WTC11 (cell line): ENCODE results near the gene KPTN. TPM values are rescaled to one million over a fixed set of nuclear protein-coding genes. Genes with fewer than 3 reads are reported as not detected.
A peak's percentile ranks its signal among the peaks of the same experiment; 100 is the strongest.

Experiments
- ATAC-seq: fragments of 200-7000 bp; cut with Tn5 transposase; 2 replicates; pipeline ENCODE4 v1.10.0; 2021; ENCODE audit warnings: mild to moderate bottlenecking, moderate library complexity
- CTCF ChIA-PET: fragments of 300-600 bp; sonication (Branson Sonifier 250); formaldehyde crosslinking; loops from one replicate; lab custom pipeline; 2021; ENCODE audit warnings: antibody characterized with exemption; lab: Charles Lee
- POLR2A ChIA-PET: fragments of 350-600 bp; sonication (Branson Sonifier 250); formaldehyde crosslinking; loops from one replicate; lab custom pipeline; 2021; ENCODE audit warnings: antibody characterized with exemption; lab: Charles Lee
- DNase-seq: peaks from one replicate; pipeline ENCODE4 v3.0.0; 2021; ENCODE audit warnings: low spot score
- H3K27ac Mint-ChIP-seq: 2 replicates; pipeline ENCODE4 v1.8.0; 2021; ENCODE audit warnings: mixed read lengths
- H3K27me3 Mint-ChIP-seq: 2 replicates; pipeline ENCODE4 v1.8.0; 2021; ENCODE audit warnings: low read depth, mild to moderate bottlenecking, moderate library complexity, mixed read lengths
- H3K36me3 Mint-ChIP-seq: 2 replicates; pipeline ENCODE4 v1.8.0; 2021; ENCODE audit warnings: mixed read lengths
- H3K4me1 Mint-ChIP-seq: 2 replicates; pipeline ENCODE4 v1.8.0; 2022; ENCODE audit warnings: mixed read lengths
- H3K4me3 Mint-ChIP-seq: 2 replicates; pipeline ENCODE4 v1.8.0; 2021; ENCODE audit warnings: mild to moderate bottlenecking, moderate library complexity, mixed read lengths
- H3K9me3 Mint-ChIP-seq: 2 replicates; pipeline ENCODE4 v1.8.0; 2021; ENCODE audit warnings: mixed read lengths
- ETV6 ChIP-seq: sonication (generic); formaldehyde crosslinking; IDR thresholded peaks from 2 replicates; pipeline ENCODE4 v1.8.1; 2022; ENCODE audit warnings: mild to moderate bottlenecking, missing genetic modification reagents
- GTF2I ChIP-seq: fragments of 250-450 bp; sonication (Bioruptor Pico); conservative IDR thresholded peaks from 2 replicates; pipeline ENCODE4 v1.4.0; 2021; ENCODE audit warnings: mild to moderate bottlenecking
- JUN ChIP-seq: sonication (generic); formaldehyde crosslinking; IDR thresholded peaks from 2 replicates; pipeline ENCODE4 v1.8.0; 2023; ENCODE audit warnings: mild to moderate bottlenecking, missing genetic modification reagents
- MXD4 ChIP-seq: fragments of 250-450 bp; sonication (Bioruptor Pico); IDR thresholded peaks from 2 replicates; pipeline ENCODE4 v1.8.0; 2021; ENCODE audit warnings: mild to moderate bottlenecking, moderate library complexity, borderline replicate concordance
- MYBL2 ChIP-seq: sonication (generic); formaldehyde crosslinking; IDR thresholded peaks from 2 replicates; pipeline ENCODE4 v1.8.1; 2023; ENCODE audit warnings: mild to moderate bottlenecking, moderate library complexity, missing genetic modification reagents
- NFYB ChIP-seq: sonication (generic); formaldehyde crosslinking; conservative IDR thresholded peaks from 2 replicates; pipeline ENCODE4 v1.8.0; 2022; ENCODE audit warnings: low read depth, missing genetic modification reagents
- TCF7 ChIP-seq: sonication (generic); formaldehyde crosslinking; IDR thresholded peaks from 2 replicates; pipeline ENCODE4 v1.8.0; 2022; ENCODE audit warnings: mild to moderate bottlenecking, low read depth, missing genetic modification reagents, moderate library complexity
- TEAD1 ChIP-seq: sonication (generic); formaldehyde crosslinking; IDR thresholded peaks from 2 replicates; pipeline ENCODE4 v1.8.0; 2022; ENCODE audit warnings: mild to moderate bottlenecking, missing genetic modification reagents
- ZNF219 ChIP-seq: sonication (generic); formaldehyde crosslinking; IDR thresholded peaks from 2 replicates; pipeline ENCODE4 v1.8.0; 2023; ENCODE audit warnings: missing genetic modification reagents, mild to moderate bottlenecking, borderline replicate concordance
- ZNF232 ChIP-seq: sonication (generic); formaldehyde crosslinking; IDR thresholded peaks from 2 replicates; pipeline ENCODE4 v1.8.0; 2022; ENCODE audit warnings: mild to moderate bottlenecking, missing genetic modification reagents
- ZNF263 ChIP-seq: sonication (generic); formaldehyde crosslinking; IDR thresholded peaks from 2 replicates; pipeline ENCODE4 v1.8.1; 2022; ENCODE audit warnings: low read depth, mild to moderate bottlenecking, moderate library complexity, missing genetic modification reagents
- ZNF416 ChIP-seq: fragments of 250-450 bp; sonication (Bioruptor Pico); IDR thresholded peaks from 2 replicates; pipeline ENCODE4 v1.9.0; 2021; ENCODE audit warnings: mild to moderate bottlenecking, inconsistent platforms
- ZNF671 ChIP-seq: fragments of 250-450 bp; sonication (Bioruptor Pico); IDR thresholded peaks from 2 replicates; pipeline ENCODE4 v1.8.0; 2021; ENCODE audit warnings: mild to moderate bottlenecking
- total RNA-seq: library from RNA; stranded (reverse); gene quantifications from 3 replicates; pipeline ENCODE4 v1.2.3, GENCODE V29; 2021
- TF ChIP-seq, protein P1 (sequence below): fragments of 250-450 bp; sonication (Bioruptor Pico); IDR thresholded peaks from 2 replicates; pipeline ENCODE4 v2.1.2; 2022; ENCODE audit warnings: mild to moderate bottlenecking, moderate library complexity
- TF ChIP-seq, protein P2 (sequence below): sonication (generic); formaldehyde crosslinking; IDR thresholded peaks from 2 replicates; pipeline ENCODE4 v1.8.0; 2023; ENCODE audit warnings: missing genetic modification reagents
- TF ChIP-seq, protein P3 (sequence below): fragments of 250-450 bp; sonication (Bioruptor Pico); IDR thresholded peaks from 2 replicates; pipeline ENCODE4 v1.8.0; 2021; ENCODE audit warnings: mild to moderate bottlenecking
- TF ChIP-seq, protein P4 (sequence below): sonication (generic); formaldehyde crosslinking; IDR thresholded peaks from 2 replicates; pipeline ENCODE4 v1.8.0; 2022; ENCODE audit warnings: mild to moderate bottlenecking, missing genetic modification reagents
- TF ChIP-seq, protein P5 (sequence below): sonication (generic); formaldehyde crosslinking; IDR thresholded peaks from 2 replicates; pipeline ENCODE4 v1.8.1; 2022; ENCODE audit warnings: missing genetic modification reagents, borderline replicate concordance
- TF ChIP-seq, protein P6 (sequence below): fragments of 250-450 bp; sonication (Bioruptor Pico); IDR thresholded peaks from 2 replicates; pipeline ENCODE4 v1.9.0; 2021; ENCODE audit warnings: moderate library complexity, mild to moderate bottlenecking, inconsistent platforms, borderline replicate concordance
- TF ChIP-seq, protein P7 (sequence below): sonication (generic); formaldehyde crosslinking; IDR thresholded peaks from 2 replicates; pipeline ENCODE4 v1.8.0; 2023; ENCODE audit warnings: mild to moderate bottlenecking, missing genetic modification reagents

The KPTN gene
- total RNA-seq, 1 experiment from 2014 or later: 24.5 TPM

DNA sequence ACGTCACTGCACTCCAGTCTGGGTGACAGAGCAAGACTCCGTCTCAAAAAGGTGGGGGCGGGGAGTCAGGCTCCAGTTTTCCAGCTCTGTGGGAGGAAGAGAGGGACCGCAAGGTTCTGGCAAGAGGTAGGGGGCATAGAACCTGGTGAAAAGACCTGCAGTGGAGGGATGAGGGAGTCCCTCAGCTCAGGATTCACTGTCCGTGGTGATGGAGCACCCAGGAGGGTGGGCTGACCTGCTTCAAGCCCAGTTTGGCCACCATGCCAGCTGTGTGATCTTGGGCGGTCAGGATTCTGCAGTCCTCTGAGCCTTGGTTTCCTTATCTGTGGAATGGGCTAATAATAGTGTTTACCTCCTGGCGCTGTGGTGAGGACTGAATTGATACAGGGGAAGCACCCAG, 33.5 kb downstream of the KPTN start:
- H3K27ac Mint-ChIP-seq: no peak overlapping the region
- H3K9me3 Mint-ChIP-seq: 0 out of 2 replicates have a peak, but pooled peaks cover 1% of the 10 kb centered on the region
- ChIA-PET POLR2A (no interaction called here), CTCF (interaction anchor here (6.4 kb wide), 1 partner anchor 14 kb away, joined by 98 read pairs; no protein-coding TSS in a partner anchor)
- ATAC-seq (no peak), DNase-seq (no peak)
- H3K4me1 Mint-ChIP-seq: peaks cover 28% of the 10 kb centered on the region
- H3K4me3 Mint-ChIP-seq: no peak overlapping the region
- H3K36me3 Mint-ChIP-seq: no peaks in the 10 kb centered on the region
- no peak for TF ChIP-seq ZNF416 (CRISPR knock-in tag)
- TF ChIP-seq, protein P1, sequence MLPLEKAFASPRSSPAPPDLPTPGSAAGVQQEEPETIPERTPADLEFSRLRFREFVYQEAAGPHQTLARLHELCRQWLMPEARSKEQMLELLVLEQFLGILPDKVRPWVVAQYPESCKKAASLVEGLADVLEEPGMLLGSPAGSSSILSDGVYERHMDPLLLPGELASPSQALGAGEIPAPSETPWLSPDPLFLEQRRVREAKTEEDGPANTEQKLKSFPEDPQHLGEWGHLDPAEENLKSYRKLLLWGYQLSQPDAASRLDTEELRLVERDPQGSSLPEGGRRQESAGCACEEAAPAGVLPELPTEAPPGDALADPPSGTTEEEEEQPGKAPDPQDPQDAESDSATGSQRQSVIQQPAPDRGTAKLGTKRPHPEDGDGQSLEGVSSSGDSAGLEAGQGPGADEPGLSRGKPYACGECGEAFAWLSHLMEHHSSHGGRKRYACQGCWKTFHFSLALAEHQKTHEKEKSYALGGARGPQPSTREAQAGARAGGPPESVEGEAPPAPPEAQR (CRISPR knock-in tag): no peak
- TF ChIP-seq, protein P2, sequence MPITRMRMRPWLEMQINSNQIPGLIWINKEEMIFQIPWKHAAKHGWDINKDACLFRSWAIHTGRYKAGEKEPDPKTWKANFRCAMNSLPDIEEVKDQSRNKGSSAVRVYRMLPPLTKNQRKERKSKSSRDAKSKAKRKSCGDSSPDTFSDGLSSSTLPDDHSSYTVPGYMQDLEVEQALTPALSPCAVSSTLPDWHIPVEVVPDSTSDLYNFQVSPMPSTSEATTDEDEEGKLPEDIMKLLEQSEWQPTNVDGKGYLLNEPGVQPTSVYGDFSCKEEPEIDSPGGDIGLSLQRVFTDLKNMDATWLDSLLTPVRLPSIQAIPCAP: no peak
- peaks cover 39% of the 10 kb centered on the region for H3K27me3 Mint-ChIP-seq

DNA sequence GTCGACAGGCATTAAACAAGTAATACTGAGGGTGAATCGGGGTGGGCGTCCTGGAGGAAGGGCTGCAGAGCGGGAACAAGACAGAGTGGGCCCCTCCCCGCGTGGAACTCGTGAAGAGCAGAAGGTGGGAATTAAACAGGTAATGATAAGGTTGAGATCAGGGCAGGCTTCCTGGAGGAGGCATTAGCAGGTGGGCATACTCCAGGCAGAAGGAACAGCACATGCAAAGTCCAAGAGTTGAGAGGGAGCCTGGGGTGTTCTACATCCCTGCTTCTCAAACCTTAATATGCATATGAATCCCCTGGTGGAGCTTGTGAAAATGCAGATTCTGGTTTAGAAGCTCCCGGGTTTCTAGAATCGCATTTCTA, 35.7 kb downstream of the KPTN start:
- ChIA-PET POLR2A (interaction anchor here (0.7 to 1.7 kb wide), 3 partner anchors 31 to 275 kb away, joined by 3 to 5 read pairs (median 4); no protein-coding TSS in a partner anchor), CTCF (interaction anchor here (0.7 to 6.4 kb wide), 10 partner anchors 10 to 265 kb away, joined by 3 to 98 read pairs (median 14); partner anchors contain the start of genes DHX34, EHD2 and KPTN)
- H3K27me3 Mint-ChIP-seq: peaks cover 50% of the 10 kb centered on the region
- H3K4me3 Mint-ChIP-seq: peak overlapping the region; percentile 79
- TF ChIP-seq, protein P3, sequence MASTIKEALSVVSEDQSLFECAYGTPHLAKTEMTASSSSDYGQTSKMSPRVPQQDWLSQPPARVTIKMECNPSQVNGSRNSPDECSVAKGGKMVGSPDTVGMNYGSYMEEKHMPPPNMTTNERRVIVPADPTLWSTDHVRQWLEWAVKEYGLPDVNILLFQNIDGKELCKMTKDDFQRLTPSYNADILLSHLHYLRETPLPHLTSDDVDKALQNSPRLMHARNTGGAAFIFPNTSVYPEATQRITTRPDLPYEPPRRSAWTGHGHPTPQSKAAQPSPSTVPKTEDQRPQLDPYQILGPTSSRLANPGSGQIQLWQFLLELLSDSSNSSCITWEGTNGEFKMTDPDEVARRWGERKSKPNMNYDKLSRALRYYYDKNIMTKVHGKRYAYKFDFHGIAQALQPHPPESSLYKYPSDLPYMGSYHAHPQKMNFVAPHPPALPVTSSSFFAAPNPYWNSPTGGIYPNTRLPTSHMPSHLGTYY (CRISPR knock-in tag): no peak
- TF ChIP-seq GTF2I (CRISPR knock-in tag): peak; percentile 75
- no peak for DNase-seq
- H3K9me3 Mint-ChIP-seq: no peaks in the 10 kb centered on the region
- peaks cover 36% of the 10 kb centered on the region for H3K4me1 Mint-ChIP-seq
- ATAC-seq: no peak
- no peaks in the 10 kb centered on the region for H3K36me3 Mint-ChIP-seq
- H3K27ac Mint-ChIP-seq: no peak overlapping the region

DNA sequence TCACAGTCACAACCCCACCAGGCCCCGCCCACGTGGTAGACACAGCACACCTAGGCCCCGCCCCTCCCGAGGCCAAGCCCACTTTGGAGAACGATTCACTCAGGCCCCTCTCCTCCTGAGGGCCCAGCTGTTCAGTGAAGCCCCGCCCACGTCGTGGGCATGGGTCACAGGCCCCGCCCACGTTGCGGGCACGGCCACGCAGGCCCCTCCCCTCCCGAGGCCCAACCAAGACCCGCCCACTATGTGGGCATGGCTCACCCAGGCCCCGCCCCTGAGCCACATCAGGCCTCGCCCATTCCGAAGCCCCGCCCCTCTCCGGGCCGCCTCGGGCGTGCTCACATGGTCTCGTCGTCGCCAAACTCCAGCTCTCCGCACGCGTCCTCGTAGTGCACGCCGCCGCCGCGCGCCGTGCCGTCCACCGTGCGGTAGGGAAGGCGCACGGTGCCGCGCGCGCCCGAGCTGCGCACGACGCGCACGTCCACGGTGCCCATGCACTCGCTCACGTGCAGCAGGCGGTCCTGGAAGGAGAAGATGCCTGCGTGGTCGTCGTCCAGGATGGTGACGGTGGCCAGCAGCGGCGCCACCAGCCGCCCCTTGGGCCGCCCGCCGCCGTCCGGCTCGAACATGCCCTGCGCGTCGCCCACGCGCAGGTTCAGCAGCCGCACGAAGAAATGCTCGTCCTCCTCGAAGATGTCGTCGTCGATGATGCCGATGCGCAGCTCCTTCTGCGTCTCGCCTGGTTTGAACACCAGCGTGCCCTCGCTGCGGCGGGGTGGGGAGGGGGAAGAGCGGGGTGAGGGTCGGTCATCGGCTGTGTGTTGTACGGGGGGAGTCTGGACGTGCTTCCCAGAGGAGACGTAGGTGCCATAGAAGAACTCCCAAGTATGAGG, 36.3 kb downstream of the KPTN start:
- Mint-ChIP-seq H3K36me3 (no peaks in the 10 kb centered on the region), H3K9me3 (no peaks in the 10 kb centered on the region), H3K27me3 (peaks cover 56% of the 10 kb centered on the region), H3K4me3 (peak overlapping the region; percentile 79), H3K4me1 (peaks cover 36% of the 10 kb centered on the region), H3K27ac (peak overlapping the region; percentile 81)
- ATAC-seq (peak; percentile 89), DNase-seq (peak; percentile 99)
- CTCF ChIA-PET: interaction anchor here (0.6 to 6.4 kb wide), 25 partner anchors 9 to 886 kb away, joined by 3 to 98 read pairs (median 4); partner anchors contain the start of genes DHX34, EHD2, KPTN and NAPA
- POLR2A ChIA-PET: interaction anchor here (0.5 to 1.7 kb wide), 14 partner anchors 9 to 1937 kb away, joined by 3 to 7 read pairs (median 3); no protein-coding TSS in a partner anchor
- TF ChIP-seq, protein P4, sequence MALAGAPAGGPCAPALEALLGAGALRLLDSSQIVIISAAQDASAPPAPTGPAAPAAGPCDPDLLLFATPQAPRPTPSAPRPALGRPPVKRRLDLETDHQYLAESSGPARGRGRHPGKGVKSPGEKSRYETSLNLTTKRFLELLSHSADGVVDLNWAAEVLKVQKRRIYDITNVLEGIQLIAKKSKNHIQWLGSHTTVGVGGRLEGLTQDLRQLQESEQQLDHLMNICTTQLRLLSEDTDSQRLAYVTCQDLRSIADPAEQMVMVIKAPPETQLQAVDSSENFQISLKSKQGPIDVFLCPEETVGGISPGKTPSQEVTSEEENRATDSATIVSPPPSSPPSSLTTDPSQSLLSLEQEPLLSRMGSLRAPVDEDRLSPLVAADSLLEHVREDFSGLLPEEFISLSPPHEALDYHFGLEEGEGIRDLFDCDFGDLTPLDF: peak; percentile 98
- no peak for TF ChIP-seq MXD4 (CRISPR knock-in tag)
- TF ChIP-seq, protein P5, sequence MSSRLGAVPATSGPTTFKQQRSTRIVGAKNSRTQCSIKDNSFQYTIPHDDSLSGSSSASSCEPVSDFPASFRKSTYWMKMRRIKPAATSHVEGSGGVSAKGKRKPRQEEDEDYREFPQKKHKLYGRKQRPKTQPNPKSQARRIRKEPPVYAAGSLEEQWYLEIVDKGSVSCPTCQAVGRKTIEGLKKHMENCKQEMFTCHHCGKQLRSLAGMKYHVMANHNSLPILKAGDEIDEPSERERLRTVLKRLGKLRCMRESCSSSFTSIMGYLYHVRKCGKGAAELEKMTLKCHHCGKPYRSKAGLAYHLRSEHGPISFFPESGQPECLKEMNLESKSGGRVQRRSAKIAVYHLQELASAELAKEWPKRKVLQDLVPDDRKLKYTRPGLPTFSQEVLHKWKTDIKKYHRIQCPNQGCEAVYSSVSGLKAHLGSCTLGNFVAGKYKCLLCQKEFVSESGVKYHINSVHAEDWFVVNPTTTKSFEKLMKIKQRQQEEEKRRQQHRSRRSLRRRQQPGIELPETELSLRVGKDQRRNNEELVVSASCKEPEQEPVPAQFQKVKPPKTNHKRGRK (CRISPR knock-in tag): 0 out of 2 replicates have a peak, but pooled peaks have one; percentile 76
- TF ChIP-seq JUN (CRISPR knock-in tag): peak; percentile 99
- TF ChIP-seq, protein P6, sequence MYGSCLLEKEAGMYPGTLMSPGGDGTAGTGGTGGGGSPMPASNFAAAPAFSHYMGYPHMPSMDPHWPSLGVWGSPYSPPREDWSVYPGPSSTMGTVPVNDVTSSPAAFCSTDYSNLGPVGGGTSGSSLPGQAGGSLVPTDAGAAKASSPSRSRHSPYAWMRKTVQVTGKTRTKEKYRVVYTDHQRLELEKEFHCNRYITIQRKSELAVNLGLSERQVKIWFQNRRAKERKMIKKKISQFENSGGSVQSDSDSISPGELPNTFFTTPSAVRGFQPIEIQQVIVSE (CRISPR knock-in tag): no peak
- peak; percentile 81; the same call in 1 of the 2 replicates for TF ChIP-seq ZNF263 (CRISPR knock-in tag)
- TF ChIP-seq MYBL2 (CRISPR knock-in tag): peak; percentile 98
- TF ChIP-seq NFYB (CRISPR knock-in tag): peak; percentile 50
- peak; percentile 99 for TF ChIP-seq TEAD1
- TF ChIP-seq ZNF232: peak; percentile 99
- peak; percentile 97 for TF ChIP-seq TCF7 (CRISPR knock-in tag)
- TF ChIP-seq ETV6 (CRISPR knock-in tag): peak; percentile 100
- TF ChIP-seq ZNF219: peak; percentile 97
- no peak for TF ChIP-seq ZNF671 (CRISPR knock-in tag)
- TF ChIP-seq, protein P7, sequence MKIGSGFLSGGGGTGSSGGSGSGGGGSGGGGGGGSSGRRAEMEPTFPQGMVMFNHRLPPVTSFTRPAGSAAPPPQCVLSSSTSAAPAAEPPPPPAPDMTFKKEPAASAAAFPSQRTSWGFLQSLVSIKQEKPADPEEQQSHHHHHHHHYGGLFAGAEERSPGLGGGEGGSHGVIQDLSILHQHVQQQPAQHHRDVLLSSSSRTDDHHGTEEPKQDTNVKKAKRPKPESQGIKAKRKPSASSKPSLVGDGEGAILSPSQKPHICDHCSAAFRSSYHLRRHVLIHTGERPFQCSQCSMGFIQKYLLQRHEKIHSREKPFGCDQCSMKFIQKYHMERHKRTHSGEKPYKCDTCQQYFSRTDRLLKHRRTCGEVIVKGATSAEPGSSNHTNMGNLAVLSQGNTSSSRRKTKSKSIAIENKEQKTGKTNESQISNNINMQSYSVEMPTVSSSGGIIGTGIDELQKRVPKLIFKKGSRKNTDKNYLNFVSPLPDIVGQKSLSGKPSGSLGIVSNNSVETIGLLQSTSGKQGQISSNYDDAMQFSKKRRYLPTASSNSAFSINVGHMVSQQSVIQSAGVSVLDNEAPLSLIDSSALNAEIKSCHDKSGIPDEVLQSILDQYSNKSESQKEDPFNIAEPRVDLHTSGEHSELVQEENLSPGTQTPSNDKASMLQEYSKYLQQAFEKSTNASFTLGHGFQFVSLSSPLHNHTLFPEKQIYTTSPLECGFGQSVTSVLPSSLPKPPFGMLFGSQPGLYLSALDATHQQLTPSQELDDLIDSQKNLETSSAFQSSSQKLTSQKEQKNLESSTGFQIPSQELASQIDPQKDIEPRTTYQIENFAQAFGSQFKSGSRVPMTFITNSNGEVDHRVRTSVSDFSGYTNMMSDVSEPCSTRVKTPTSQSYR: peak; percentile 92
